Activated CD4-positive, alpha-beta T cell treated with anti-CD3 and anti-CD28 coated beads, Interleukin-2, Interleukin-6, amounts not matched to agents 100 ng/mL and 50 ng/mL, durations not matched to agents 16 hours and 8 hours (primary cell): ENCODE results near the gene DIO3.

Experiments used
- DNase-seq: peaks from one replicate; pipeline ENCODE4 v3.0.0-alpha.2; 2020

DIO3 gene

GRCh38 chr14:101600336-101600890, 39.1 kb downstream of the DIO3 start:
- DNase-seq = no peak

- no peak for DNase-seq
These were observed 39.8 kb downstream of the DIO3 start for GRCh38 chr14:101600891-101601605.

GRCh38 chr14:101601606-101602465, 40.5 kb downstream of the DIO3 start:
- no peak for DNase-seq

- DNase-seq = no peak
These were observed 41.2 kb downstream of the DIO3 start for GRCh38 chr14:101602466-101602840.

GRCh38 chr14:101603096-101603495, 41.8 kb downstream of the DIO3 start:
- DNase-seq = no peak

- no peak for DNase-seq
These were observed 43.1 kb downstream of the DIO3 start for GRCh38 chr14:101604228-101604934.

GRCh38 chr14:101604935-101605780, 43.9 kb downstream of the DIO3 start:
- no peak for DNase-seq

- DNase-seq = no peak
These were observed 44.5 kb downstream of the DIO3 start for GRCh38 chr14:101605836-101606235.
